WI38 (cell line): ENCODE results near the gene TMEM244.

Experiments used
- H3K4me3 ChIP-seq: 2 replicates; pipeline ENCODE4 v1.5.1; 2011; ENCODE audit warnings: low read depth, mild to moderate bottlenecking, control low read depth, low read length
- TF ChIP-seq, protein P1 (sequence below): IDR thresholded peaks from 2 replicates; pipeline ENCODE4 v1.5.1; 2012; ENCODE audit warnings: low read depth, mild to moderate bottlenecking, control low read depth, low read length

The TMEM244 gene

GRCh38 chr6:129790785-129791184, 70.3 kb downstream of the TMEM244 start:
- TF ChIP-seq, protein P1, sequence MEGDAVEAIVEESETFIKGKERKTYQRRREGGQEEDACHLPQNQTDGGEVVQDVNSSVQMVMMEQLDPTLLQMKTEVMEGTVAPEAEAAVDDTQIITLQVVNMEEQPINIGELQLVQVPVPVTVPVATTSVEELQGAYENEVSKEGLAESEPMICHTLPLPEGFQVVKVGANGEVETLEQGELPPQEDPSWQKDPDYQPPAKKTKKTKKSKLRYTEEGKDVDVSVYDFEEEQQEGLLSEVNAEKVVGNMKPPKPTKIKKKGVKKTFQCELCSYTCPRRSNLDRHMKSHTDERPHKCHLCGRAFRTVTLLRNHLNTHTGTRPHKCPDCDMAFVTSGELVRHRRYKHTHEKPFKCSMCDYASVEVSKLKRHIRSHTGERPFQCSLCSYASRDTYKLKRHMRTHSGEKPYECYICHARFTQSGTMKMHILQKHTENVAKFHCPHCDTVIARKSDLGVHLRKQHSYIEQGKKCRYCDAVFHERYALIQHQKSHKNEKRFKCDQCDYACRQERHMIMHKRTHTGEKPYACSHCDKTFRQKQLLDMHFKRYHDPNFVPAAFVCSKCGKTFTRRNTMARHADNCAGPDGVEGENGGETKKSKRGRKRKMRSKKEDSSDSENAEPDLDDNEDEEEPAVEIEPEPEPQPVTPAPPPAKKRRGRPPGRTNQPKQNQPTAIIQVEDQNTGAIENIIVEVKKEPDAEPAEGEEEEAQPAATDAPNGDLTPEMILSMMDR = no peak
- H3K4me3 ChIP-seq = no peak overlapping the region

GRCh38 chr6:129789974-129790373, 71.1 kb downstream of the TMEM244 start:
- TF ChIP-seq, protein P1 = no peak
- no peak overlapping the region for H3K4me3 ChIP-seq

DNA sequence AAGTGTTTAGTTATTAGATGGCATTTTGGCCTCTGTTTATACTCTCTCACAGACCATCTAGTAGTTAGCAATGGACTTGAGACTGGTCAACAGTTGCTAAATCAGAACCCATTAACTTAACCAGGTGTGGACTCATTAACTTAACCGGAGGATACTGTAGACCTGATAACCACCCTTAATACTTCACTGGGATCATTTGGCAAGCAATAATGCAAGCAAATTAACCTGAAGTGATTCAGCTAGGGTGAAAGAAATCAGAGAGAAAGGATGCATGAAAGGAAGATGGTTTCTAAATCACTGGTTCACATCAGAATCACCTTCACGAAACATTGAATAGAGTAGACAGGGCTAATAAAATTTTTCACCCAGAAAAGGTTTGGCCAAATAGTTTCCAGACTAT, 73.3 kb downstream of the TMEM244 start:
- TF ChIP-seq, protein P1 = no peak
- H3K4me3 ChIP-seq = no peak overlapping the region

DNA sequence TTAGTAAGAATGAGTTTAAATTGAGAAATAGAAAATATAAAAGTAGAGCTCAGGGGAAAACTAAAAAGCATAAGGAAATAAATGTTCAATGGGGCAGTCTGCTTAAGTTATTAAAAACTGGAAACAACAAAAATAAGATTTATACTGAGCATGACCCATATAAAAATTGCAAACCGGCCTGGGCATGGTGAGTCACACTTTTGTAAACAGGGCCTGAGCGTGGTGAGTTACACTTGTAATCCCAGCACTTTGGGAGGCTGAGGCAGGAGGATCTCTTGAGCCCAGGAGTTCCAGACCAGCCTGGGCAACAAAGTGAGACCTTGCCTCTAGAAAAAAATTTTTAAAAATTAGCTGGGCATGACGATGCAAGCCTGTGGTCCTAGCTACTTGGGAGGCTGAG, 74.6 kb downstream of the TMEM244 start:
- no peak overlapping the region for H3K4me3 ChIP-seq
- TF ChIP-seq, protein P1 = no peak

- TF ChIP-seq, protein P1 = no peak
- no peak overlapping the region for H3K4me3 ChIP-seq
These were observed 75.4 kb downstream of the TMEM244 start for GRCh38 chr6:129785756-129786135.

GRCh38 chr6:129785047-129785755, 75.9 kb downstream of the TMEM244 start:
- TF ChIP-seq, protein P1 = no peak
- no peak overlapping the region for H3K4me3 ChIP-seq
